Body of pancreas (tissue), 4 donors: ENCODE data around the gene HRK.

Experiments
- CTCF ChIP-seq, 7 experiments: fragments of 450-650 bp in 4 of 7; fragments of 200-600 bp in 3 of 7; sonication (generic) in 3 of 7; IDR thresholded peaks; one replicate each; pipeline ENCODE4 v1.5.1; 2016 to 2019; ENCODE audit warnings: antibody characterized with exemption in 7 of 7
- POLR2A ChIP-seq, 3 donors: fragments of 450-650 bp; IDR thresholded peaks; one replicate each; pipeline ENCODE4 v1.6.1; 2016; ENCODE audit warnings: antibody characterized with exemption in 3 of 3, mild to moderate bottlenecking in 2 of 3

- TF ChIP-seq CTCF (IDR thresholded peaks at IDR 0.05): no peak
- no peak for TF ChIP-seq POLR2A (IDR thresholded peaks at IDR 0.05)
Measured at GRCh38 chr12:116876151-116876869, 4.9 kb downstream of the HRK start.
